ENCODE results near the gene SSR1. TPM values are rescaled to one million over a fixed set of nuclear protein-coding genes. Genes with fewer than 3 reads are reported as not detected.
"Not testable (repeated sequence)": the region's sequence is repeated elsewhere in the genome, so short reads cannot be mapped to it uniquely, and the experiment has no call there.

SSR1 gene
- total RNA-seq, 5 donors from 2014 or later (not counting 1 experiment from before 2014, with no cell fraction given) = 75.7 to 111 (median 100) TPM

DNA sequence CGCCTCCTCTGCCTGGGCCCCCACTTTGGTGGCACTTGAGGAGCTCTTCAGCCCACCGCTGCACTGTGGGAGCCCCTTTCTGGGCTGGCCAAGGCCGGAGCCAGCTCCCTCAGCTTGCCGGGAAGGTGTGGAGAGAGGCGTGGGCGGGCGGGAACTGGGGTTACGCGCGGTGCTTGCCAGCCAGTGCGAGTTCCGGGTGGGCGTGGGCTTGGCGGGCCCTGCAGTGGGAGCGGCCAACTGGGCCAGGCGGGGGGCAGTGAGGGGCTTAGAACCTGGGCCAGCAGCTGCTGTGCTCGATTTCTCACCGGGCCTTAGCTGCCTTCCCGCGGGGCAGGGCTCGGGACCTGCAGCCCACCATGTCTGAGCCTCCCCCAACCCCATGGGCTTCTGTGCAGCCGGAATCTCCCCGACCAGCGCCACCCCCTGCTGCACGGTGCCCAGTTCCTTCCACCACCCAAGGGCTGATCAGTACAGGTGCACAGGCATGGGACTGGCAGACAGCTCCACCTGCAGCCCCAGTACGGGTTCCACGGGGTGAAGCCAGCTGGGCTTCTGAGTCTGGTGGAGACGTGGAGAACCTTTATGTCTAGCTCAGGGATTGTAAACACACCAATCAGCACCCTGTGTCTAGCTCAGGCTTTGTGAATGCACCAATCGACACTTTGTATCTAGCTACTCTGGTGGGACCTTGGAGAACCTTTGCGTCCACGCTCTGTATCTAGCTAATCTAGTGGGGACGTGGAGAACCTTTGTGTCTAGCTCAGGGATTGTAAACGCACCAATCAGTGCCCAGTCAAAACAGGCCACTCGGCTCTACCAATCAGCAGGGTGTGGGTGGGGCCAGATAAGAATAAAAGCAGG, 2.3 kb upstream of the SSR1 start:
- H3K4me3 Mint-ChIP-seq = peak overlapping the region in 1 of 3 donors; percentile 48
- DNase-seq, POLR2A ChIA-PET: not testable (repeated sequence)

DNA sequence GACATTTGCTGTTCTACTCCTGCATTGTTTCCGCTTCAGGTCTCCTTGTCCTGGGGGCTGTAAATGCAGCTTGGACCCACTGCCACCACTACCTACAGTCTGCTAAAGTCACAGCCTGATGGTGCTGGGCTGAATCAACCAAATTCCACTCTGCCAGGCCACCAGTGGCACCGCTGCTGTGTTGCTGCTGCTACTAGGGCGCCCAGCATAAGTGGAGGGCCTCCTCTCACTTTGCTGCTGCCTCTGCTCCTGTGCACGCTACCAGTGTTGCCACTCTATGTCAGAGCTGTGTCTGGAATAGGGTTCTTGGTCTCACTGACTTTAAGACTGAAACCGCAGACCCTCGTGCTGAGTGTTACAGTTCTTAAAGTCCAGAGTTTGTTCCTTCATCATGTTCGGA, 1.4 kb upstream of the SSR1 start:
- Mint-ChIP-seq H3K4me3 (peak overlapping the region; percentile 50 to 96 (median 94)), H3K4me1 (peaks cover 33 to 42% (median 40%) of the 10 kb centered on the region in 3 donors), H3K9me3 (no peaks in the 10 kb centered on the region), H3K27ac (peak overlapping the region in 1 of 2 donors; percentile 36), H3K27me3 (no peaks in the 10 kb centered on the region), H3K36me3 (peaks cover 6% of the 10 kb centered on the region)
- peaks cover 11 to 16% of the 10 kb centered on the region in 2 experiments for H3K4me1 ChIP-seq (ENCODE audit: control insufficient read depth in 1 of 2, extremely low read depth in 1 of 2, insufficient read depth in 2 of 2, low read length in 2 of 2)
- DNase-seq = no peak
- H3K27me3 ChIP-seq (replicated peaks in 1 of 2; ENCODE audit: control insufficient read depth in 2 of 2, extremely low read depth in 1 of 2, insufficient read depth in 2 of 2, low read length in 1 of 2) = no peaks in the 10 kb centered on the region
- H3K36me3 ChIP-seq (ENCODE audit: control insufficient read depth in 2 of 2, extremely low read depth in 1 of 2, insufficient read depth in 1 of 2, low read length in 1 of 2) = peaks cover 0 to 5% of the 10 kb centered on the region in 2 donors
- ATAC-seq (replicated peaks in 1 of 4) = no peak
- ChIA-PET POLR2A (interaction anchor here in 1 of 2 donors (0.7 to 1.0 kb wide), 2 partner anchors 99 to 637 kb away, joined by 3 read pairs; no protein-coding TSS in a partner anchor), CTCF (interaction anchor here in 1 of 2 donors (0.7 kb wide), 1 partner anchor 18 kb away, joined by 4 read pairs; no protein-coding TSS in a partner anchor)
- no peaks in the 10 kb centered on the region for H3K9me3 ChIP-seq
- no peak overlapping the region for H3K4me3 ChIP-seq (ENCODE audit: control insufficient read depth in 1 of 2, extremely low read depth in 1 of 2, low read length in 1 of 2)
- WGBS (ENCODE audit: insufficient coverage) = 93% methylated on average over 7 of the region's 7 CpGs
- H3K27ac ChIP-seq (ENCODE audit: low read length) = no peak overlapping the region

More for the DNA sequence above, 2.3 kb upstream of the SSR1 start:
- not testable (repeated sequence) for H3K27me3 ChIP-seq (replicated peaks in 1 of 2; ENCODE audit: control insufficient read depth in 2 of 2, extremely low read depth in 1 of 2, insufficient read depth in 2 of 2, low read length in 1 of 2); H3K36me3 Mint-ChIP-seq; H3K27me3 Mint-ChIP-seq; H3K9me3 ChIP-seq; H3K36me3 ChIP-seq (ENCODE audit: control insufficient read depth in 2 of 2, extremely low read depth in 1 of 2, insufficient read depth in 1 of 2, low read length in 1 of 2); H3K9me3 Mint-ChIP-seq; H3K27ac Mint-ChIP-seq; ATAC-seq (replicated peaks in 1 of 4); H3K27ac ChIP-seq (ENCODE audit: low read length); H3K4me3 ChIP-seq (ENCODE audit: control insufficient read depth in 1 of 2, extremely low read depth in 1 of 2, low read length in 1 of 2)
- CTCF ChIA-PET = interaction anchor here in 1 of 2 donors (0.6 to 0.7 kb wide), 2 partner anchors 17 to 37 kb away, joined by 4 read pairs; no protein-coding TSS in a partner anchor
- H3K4me1 ChIP-seq (ENCODE audit: control insufficient read depth in 1 of 2, extremely low read depth in 1 of 2, insufficient read depth in 2 of 2, low read length in 2 of 2) = peaks cover 11 to 16% of the 10 kb centered on the region in 2 experiments
- peaks cover 26 to 33% (median 32%) of the 10 kb centered on the region in 3 donors for H3K4me1 Mint-ChIP-seq
- WGBS (ENCODE audit: insufficient coverage) = 93% methylated on average over 19 of the region's 34 CpGs

DNA sequence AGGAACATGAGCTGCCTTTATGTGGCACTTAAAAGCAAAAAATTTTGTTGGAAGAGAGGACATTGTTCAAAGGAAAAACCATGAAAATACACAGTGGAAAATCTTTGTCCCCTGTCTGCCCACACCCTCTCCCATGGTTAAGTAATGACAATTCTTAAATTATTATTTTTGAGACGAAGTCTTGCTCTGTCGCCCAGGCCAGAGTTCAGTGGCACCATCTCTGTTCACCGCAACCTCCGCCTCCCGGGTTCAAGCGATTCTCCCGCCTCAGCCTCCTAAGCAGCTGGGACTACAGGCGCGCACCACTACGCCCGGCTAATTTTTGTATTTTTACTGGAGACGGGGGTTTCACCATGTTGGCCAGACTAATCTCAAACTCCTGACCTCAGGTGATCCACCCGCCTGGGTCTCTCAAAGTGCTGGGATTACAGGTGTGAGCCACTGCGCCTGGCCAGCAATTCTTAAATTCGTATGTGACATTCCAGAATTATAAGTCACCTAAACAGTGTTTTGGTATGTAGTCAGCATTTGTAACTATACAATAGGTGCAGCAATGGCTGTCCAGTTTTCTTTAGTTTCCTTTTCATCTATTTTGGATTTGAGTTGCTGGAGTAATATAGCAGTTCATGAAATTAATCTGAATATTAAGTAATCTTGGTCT, 636 bp upstream of the SSR1 start:
- peak overlapping the region; percentile 75 for H3K27ac ChIP-seq (ENCODE audit: low read length)
- ChIA-PET POLR2A (interaction anchor here in 1 of 2 donors (0.7 to 1.0 kb wide), 3 partner anchors 76 to 636 kb away, joined by 3 read pairs; partner anchors contain the start of genes CAGE1 and RIOK1), CTCF (interaction anchor here in 1 of 2 donors (0.6 kb wide), 1 partner anchor 71 kb away, joined by 3 read pairs; no protein-coding TSS in a partner anchor)
- peak overlapping the region; percentile 94 to 96 (median 96) for H3K4me3 Mint-ChIP-seq
- H3K27me3 Mint-ChIP-seq = no peaks in the 10 kb centered on the region
- WGBS (ENCODE audit: insufficient coverage) = 96% methylated on average over 5 of the region's 15 CpGs
- no peak for ATAC-seq (replicated peaks in 1 of 4)
- H3K4me1 ChIP-seq (ENCODE audit: control insufficient read depth in 1 of 2, extremely low read depth in 1 of 2, insufficient read depth in 2 of 2, low read length in 2 of 2) = peaks cover 11 to 21% of the 10 kb centered on the region in 2 experiments
- H3K27ac Mint-ChIP-seq = peak overlapping the region; percentile 84 to 91
- peaks cover 41 to 50% (median 48%) of the 10 kb centered on the region in 3 donors for H3K4me1 Mint-ChIP-seq
- H3K9me3 ChIP-seq = no peaks in the 10 kb centered on the region
- peak overlapping the region; percentile 75 to 96 for H3K4me3 ChIP-seq (ENCODE audit: control insufficient read depth in 1 of 2, extremely low read depth in 1 of 2, low read length in 1 of 2)
- peaks cover 10% of the 10 kb centered on the region for H3K36me3 Mint-ChIP-seq
- DNase-seq = no peak
- H3K27me3 ChIP-seq (replicated peaks in 1 of 2; ENCODE audit: control insufficient read depth in 2 of 2, extremely low read depth in 1 of 2, insufficient read depth in 2 of 2, low read length in 1 of 2) = no peaks in the 10 kb centered on the region
- peaks cover 2 to 12% of the 10 kb centered on the region in 2 donors for H3K36me3 ChIP-seq (ENCODE audit: control insufficient read depth in 2 of 2, extremely low read depth in 1 of 2, insufficient read depth in 1 of 2, low read length in 1 of 2)
- no peaks in the 10 kb centered on the region for H3K9me3 Mint-ChIP-seq

DNA sequence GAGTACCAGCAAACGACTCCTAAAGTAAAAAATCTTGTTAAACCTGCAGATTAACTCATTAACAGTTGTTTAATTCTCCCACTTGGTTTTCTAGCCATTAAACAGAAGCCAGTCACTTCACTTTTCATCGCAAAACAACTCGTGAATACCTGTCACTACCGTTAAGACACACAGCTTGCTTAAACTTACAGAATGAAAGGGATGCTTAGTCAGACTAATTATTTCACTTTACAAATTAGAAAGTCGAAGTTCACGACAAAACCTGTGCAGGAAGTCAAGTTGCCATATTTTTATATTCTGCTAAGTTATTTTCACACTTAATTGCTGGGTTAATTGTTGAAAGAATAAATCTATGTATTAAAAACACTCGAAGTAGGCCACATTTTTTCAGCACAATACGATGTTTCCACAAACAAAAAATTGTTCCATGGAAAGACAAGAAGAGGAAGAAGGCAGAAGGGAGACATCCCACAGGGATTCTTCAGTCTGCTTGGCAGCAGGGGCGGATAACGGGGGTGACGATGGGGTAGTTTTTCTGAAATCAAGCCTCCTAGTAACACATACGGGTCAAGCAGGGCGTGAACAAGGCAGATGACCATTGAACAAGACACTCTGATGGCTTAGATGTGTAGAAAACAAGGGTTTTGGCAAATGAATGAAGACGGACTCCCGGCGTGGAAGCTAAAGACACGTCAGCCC, 933 bp downstream of the SSR1 start:
- H3K9me3 Mint-ChIP-seq = no peaks in the 10 kb centered on the region
- Histone ChIP-seq H3K27ac (ENCODE audit: low read length) (no peak overlapping the region), H3K27me3 (replicated peaks in 1 of 2; ENCODE audit: control insufficient read depth in 2 of 2, extremely low read depth in 1 of 2, insufficient read depth in 2 of 2, low read length in 1 of 2) (no peaks in the 10 kb centered on the region), H3K36me3 (ENCODE audit: control insufficient read depth in 2 of 2, extremely low read depth in 1 of 2, insufficient read depth in 1 of 2, low read length in 1 of 2) (peaks cover 2 to 27% of the 10 kb centered on the region in 2 donors), H3K4me3 (ENCODE audit: control insufficient read depth in 1 of 2, extremely low read depth in 1 of 2, low read length in 1 of 2) (peak overlapping the region; percentile 75 to 96), H3K4me1 (ENCODE audit: control insufficient read depth in 1 of 2, extremely low read depth in 1 of 2, insufficient read depth in 2 of 2, low read length in 2 of 2) (peaks cover 11 to 21% of the 10 kb centered on the region in 2 experiments), H3K9me3 (no peaks in the 10 kb centered on the region)
- peak overlapping the region; percentile 94 to 96 (median 96) for H3K4me3 Mint-ChIP-seq
- peaks cover 24% of the 10 kb centered on the region for H3K36me3 Mint-ChIP-seq
- WGBS (ENCODE audit: insufficient coverage) = 4% methylated on average over 8 of the region's 17 CpGs
- peak overlapping the region; percentile 87 to 93 for H3K27ac Mint-ChIP-seq
- no peaks in the 10 kb centered on the region for H3K27me3 Mint-ChIP-seq
- POLR2A ChIA-PET = interaction anchor here (0.6 to 1.4 kb wide), 5 partner anchors 12 to 77 kb away, joined by 3 to 5 read pairs (median 4); partner anchors contain the start of genes CAGE1 (in 1 of the 2) and RIOK1 (in 1 of the 2)
- ATAC-seq (replicated peaks in 1 of 4) (no peak), DNase-seq (peak in 2 of 35 experiments; percentile 12 to 51)
- CTCF ChIA-PET = interaction anchor here in 1 of 2 donors (0.6 kb wide), 2 partner anchors 19 to 32 kb away, joined by 4 to 6 read pairs; no protein-coding TSS in a partner anchor
- peaks cover 52 to 63% (median 62%) of the 10 kb centered on the region in 3 donors for H3K4me1 Mint-ChIP-seq

DNA sequence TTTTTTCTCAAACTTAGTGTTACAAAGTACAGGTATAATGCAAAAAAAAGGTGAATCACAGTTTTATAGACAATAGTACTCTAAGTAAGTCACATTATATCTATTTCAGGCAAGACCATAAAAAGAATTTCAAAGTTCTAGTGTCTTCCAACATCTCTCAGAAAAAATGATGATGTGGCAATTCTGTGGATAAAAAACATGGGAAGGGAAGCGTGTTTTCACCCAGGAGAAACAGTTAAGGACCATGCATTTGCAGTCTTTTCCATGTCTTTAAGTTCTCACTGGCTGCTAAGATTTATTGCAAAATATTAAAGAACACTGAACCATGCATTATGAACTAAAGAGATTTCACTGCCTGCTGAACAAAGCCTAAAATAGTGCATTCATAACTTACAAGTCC, 1.8 kb downstream of the SSR1 start:
- ChIA-PET POLR2A (interaction anchor here in 1 of 2 donors (0.6 kb wide), 2 partner anchors 18 to 24 kb away, joined by 3 to 5 read pairs; no protein-coding TSS in a partner anchor), CTCF (no interaction called here)
- Mint-ChIP-seq H3K27me3 (no peaks in the 10 kb centered on the region), H3K4me1 (peaks cover 52 to 66% (median 65%) of the 10 kb centered on the region in 3 donors), H3K4me3 (peak overlapping the region; percentile 54 to 96 (median 62)), H3K36me3 (peaks cover 27% of the 10 kb centered on the region), H3K9me3 (no peaks in the 10 kb centered on the region), H3K27ac (peak overlapping the region in 1 of 2 donors; percentile 25)
- no peaks in the 10 kb centered on the region for H3K9me3 ChIP-seq
- peaks cover 2 to 33% of the 10 kb centered on the region in 2 donors for H3K36me3 ChIP-seq (ENCODE audit: control insufficient read depth in 2 of 2, extremely low read depth in 1 of 2, insufficient read depth in 1 of 2, low read length in 1 of 2)
- no CpG with 5 or more reads among the region's 1 CpG for WGBS (ENCODE audit: insufficient coverage)
- no peaks in the 10 kb centered on the region for H3K27me3 ChIP-seq (replicated peaks in 1 of 2; ENCODE audit: control insufficient read depth in 2 of 2, extremely low read depth in 1 of 2, insufficient read depth in 2 of 2, low read length in 1 of 2)
- H3K4me1 ChIP-seq (ENCODE audit: control insufficient read depth in 1 of 2, extremely low read depth in 1 of 2, insufficient read depth in 2 of 2, low read length in 2 of 2) = peaks cover 11 to 21% of the 10 kb centered on the region in 2 experiments
- DNase-seq (no peak), ATAC-seq (replicated peaks in 1 of 4) (no peak)
- H3K27ac ChIP-seq (ENCODE audit: low read length) = no peak overlapping the region
- no peak overlapping the region for H3K4me3 ChIP-seq (ENCODE audit: control insufficient read depth in 1 of 2, extremely low read depth in 1 of 2, low read length in 1 of 2)
